Stimulated activated CD4-positive, alpha-beta T cell treated with anti-CD3 and anti-CD28 coated beads, Interleukin-4, amount 100 ng/mL, for 24 hours (primary cell): ENCODE results near the gene RABL3.
"Not testable (repeated sequence)": the region's sequence is repeated elsewhere in the genome, so short reads cannot be mapped to it uniquely, and the experiment has no call there.

Experiments
- DNase-seq: peaks from one replicate; pipeline ENCODE4 v3.0.0-alpha.2; 2020

RABL3 gene

GRCh38 chr3:120742198-120742848 lies at the start of gene RABL3, which contains the start of gene GTF2E1:
RABL3 (minus strand) TSS chr3:120742516; CDS start chr3:120742507, 9 bp downstream.
GTF2E1 (plus strand) TSS chr3:120742744; CDS start chr3:120750553, 7,809 bp downstream.
- peak; percentile 97 for DNase-seq

- DNase-seq = no peak
Observed at GRCh38 chr3:120791913-120792312, 49.6 kb upstream of the RABL3 start.

- no peak for DNase-seq
Observed at GRCh38 chr3:120791010-120791409, 48.7 kb upstream of the RABL3 start.

- DNase-seq = not testable (repeated sequence)
Observed at GRCh38 chr3:120785832-120786231, 43.5 kb upstream of the RABL3 start.

GRCh38 chr3:120780977-120781376 lies 38.7 kb upstream of the RABL3 start:
- DNase-seq = no peak

GRCh38 chr3:120778776-120779175 lies 36.5 kb upstream of the RABL3 start:
- DNase-seq = no peak

GRCh38 chr3:120775411-120775810 lies 33.1 kb upstream of the RABL3 start:
- DNase-seq = no peak

- no peak for DNase-seq
Observed at GRCh38 chr3:120773932-120774331, 31.6 kb upstream of the RABL3 start.

GRCh38 chr3:120772081-120772480 lies 29.8 kb upstream of the RABL3 start:
- DNase-seq = no peak

GRCh38 chr3:120770891-120771290 lies 28.6 kb upstream of the RABL3 start:
- DNase-seq = no peak

GRCh38 chr3:120769436-120769835 lies 27.1 kb upstream of the RABL3 start:
- DNase-seq = no peak

GRCh38 chr3:120767106-120767505 lies 24.8 kb upstream of the RABL3 start:
- no peak for DNase-seq

- DNase-seq = no peak
Observed at GRCh38 chr3:120766576-120766975, 24.3 kb upstream of the RABL3 start.

GRCh38 chr3:120765830-120766493 lies 23.6 kb upstream of the RABL3 start:
- no peak for DNase-seq

GRCh38 chr3:120764206-120764605 lies 21.9 kb upstream of the RABL3 start:
- DNase-seq = no peak

- DNase-seq = no peak
Observed at GRCh38 chr3:120763601-120764000, 21.3 kb upstream of the RABL3 start.

GRCh38 chr3:120762615-120763014 lies 20.3 kb upstream of the RABL3 start:
- no peak for DNase-seq

- not testable (repeated sequence) for DNase-seq
Observed at GRCh38 chr3:120758551-120758950, 16.2 kb upstream of the RABL3 start.

GRCh38 chr3:120756061-120756460 lies 13.7 kb upstream of the RABL3 start:
- no peak for DNase-seq

- no peak for DNase-seq
Observed at GRCh38 chr3:120753810-120754209, 11.5 kb upstream of the RABL3 start.

- no peak for DNase-seq
Observed at GRCh38 chr3:120752865-120753264, 10.5 kb upstream of the RABL3 start.

- no peak for DNase-seq
Observed at GRCh38 chr3:120752230-120752629, 9.9 kb upstream of the RABL3 start.

GRCh38 chr3:120749843-120750242 lies 7.5 kb upstream of the RABL3 start:
- no peak for DNase-seq

GRCh38 chr3:120745466-120745865 lies 3.1 kb upstream of the RABL3 start:
- no peak for DNase-seq
